HCT116 (cell line): ENCODE measurements around the gene AP3B1. TPM values are rescaled to one million over a fixed set of nuclear protein-coding genes. Genes with fewer than 3 reads are reported as not detected.

Experiments used
- ELF1 ChIP-seq: IDR thresholded peaks from 2 replicates; pipeline ENCODE4 v1.6.1; 2012; ENCODE audit warnings: low read depth, borderline replicate concordance
- EZH2 ChIP-seq: fragments of 200-600 bp; sonication (generic); IDR thresholded peaks from 2 replicates; pipeline ENCODE4 v1.6.1; 2017; ENCODE audit warnings: antibody characterized with exemption, mixed run types
- JUND ChIP-seq: IDR thresholded peaks from 2 replicates; pipeline ENCODE4 v1.6.1; 2012
- SIN3A ChIP-seq: IDR thresholded peaks from 2 replicates; pipeline ENCODE4 v1.6.1; 2012; ENCODE audit warnings: low read depth
- total RNA-seq: library from RNA; stranded (reverse); gene quantifications from one replicate; pipeline ENCODE4 v1.2.1, GENCODE V29; 2021; ENCODE audit not compliant: unreplicated experiment
- TF ChIP-seq, protein P1 (sequence below): IDR thresholded peaks from 2 replicates; pipeline ENCODE4 v1.6.1; 2011; ENCODE audit warnings: mild to moderate bottlenecking, low read length, moderate library complexity; ENCODE audit not compliant: insufficient replicate concordance; ENCODE audit errors: extremely low read depth
- TF ChIP-seq, protein P2 (sequence below): IDR thresholded peaks from 2 replicates; pipeline ENCODE4 v1.6.1; 2012; ENCODE audit warnings: low read depth

The AP3B1 gene
- total RNA-seq, 1 experiment from 2014 or later: 54.5 TPM

DNA sequence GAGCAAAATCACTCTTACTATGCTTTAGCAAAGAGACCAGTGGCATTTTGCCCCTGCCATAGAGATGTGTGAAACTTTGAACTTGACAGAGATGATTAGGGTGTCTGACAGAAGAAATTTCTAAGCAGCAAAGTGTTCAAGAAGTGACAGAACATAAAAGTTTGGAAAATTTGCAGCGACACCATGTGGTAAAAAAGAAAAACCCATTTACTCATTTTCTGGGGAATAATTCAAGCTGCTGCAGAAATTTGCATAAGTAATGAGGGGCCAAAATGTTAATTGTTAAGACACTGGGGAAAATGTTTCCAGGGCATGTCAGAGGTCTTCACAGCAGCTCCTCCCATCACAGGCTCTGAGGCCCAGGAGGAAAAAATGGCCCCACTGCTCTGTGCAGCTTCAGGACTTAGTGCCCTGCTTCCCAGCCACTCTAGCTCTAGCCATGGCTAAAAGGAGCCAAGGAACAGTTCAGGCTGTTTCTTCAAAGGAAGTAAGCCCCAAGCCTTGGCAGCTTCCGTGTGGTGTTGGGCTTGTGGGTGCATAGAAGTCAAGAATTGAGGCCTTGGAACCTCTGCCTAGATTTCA lies 6.1 kb upstream of the AP3B1 start (continued):
- TF ChIP-seq, protein P1, sequence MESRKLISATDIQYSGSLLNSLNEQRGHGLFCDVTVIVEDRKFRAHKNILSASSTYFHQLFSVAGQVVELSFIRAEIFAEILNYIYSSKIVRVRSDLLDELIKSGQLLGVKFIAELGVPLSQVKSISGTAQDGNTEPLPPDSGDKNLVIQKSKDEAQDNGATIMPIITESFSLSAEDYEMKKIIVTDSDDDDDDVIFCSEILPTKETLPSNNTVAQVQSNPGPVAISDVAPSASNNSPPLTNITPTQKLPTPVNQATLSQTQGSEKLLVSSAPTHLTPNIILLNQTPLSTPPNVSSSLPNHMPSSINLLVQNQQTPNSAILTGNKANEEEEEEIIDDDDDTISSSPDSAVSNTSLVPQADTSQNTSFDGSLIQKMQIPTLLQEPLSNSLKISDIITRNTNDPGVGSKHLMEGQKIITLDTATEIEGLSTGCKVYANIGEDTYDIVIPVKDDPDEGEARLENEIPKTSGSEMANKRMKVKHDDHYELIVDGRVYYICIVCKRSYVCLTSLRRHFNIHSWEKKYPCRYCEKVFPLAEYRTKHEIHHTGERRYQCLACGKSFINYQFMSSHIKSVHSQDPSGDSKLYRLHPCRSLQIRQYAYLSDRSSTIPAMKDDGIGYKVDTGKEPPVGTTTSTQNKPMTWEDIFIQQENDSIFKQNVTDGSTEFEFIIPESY: no peak
- no peak for TF ChIP-seq ELF1
- TF ChIP-seq, protein P2, sequence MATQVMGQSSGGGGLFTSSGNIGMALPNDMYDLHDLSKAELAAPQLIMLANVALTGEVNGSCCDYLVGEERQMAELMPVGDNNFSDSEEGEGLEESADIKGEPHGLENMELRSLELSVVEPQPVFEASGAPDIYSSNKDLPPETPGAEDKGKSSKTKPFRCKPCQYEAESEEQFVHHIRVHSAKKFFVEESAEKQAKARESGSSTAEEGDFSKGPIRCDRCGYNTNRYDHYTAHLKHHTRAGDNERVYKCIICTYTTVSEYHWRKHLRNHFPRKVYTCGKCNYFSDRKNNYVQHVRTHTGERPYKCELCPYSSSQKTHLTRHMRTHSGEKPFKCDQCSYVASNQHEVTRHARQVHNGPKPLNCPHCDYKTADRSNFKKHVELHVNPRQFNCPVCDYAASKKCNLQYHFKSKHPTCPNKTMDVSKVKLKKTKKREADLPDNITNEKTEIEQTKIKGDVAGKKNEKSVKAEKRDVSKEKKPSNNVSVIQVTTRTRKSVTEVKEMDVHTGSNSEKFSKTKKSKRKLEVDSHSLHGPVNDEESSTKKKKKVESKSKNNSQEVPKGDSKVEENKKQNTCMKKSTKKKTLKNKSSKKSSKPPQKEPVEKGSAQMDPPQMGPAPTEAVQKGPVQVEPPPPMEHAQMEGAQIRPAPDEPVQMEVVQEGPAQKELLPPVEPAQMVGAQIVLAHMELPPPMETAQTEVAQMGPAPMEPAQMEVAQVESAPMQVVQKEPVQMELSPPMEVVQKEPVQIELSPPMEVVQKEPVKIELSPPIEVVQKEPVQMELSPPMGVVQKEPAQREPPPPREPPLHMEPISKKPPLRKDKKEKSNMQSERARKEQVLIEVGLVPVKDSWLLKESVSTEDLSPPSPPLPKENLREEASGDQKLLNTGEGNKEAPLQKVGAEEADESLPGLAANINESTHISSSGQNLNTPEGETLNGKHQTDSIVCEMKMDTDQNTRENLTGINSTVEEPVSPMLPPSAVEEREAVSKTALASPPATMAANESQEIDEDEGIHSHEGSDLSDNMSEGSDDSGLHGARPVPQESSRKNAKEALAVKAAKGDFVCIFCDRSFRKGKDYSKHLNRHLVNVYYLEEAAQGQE: no peak
- no peak for TF ChIP-seq JUND
- no peak for TF ChIP-seq EZH2
- no peak for TF ChIP-seq SIN3A
- TF ChIP-seq, all 23 proteins: peak for 2
